Fibroblast of lung (primary cell): ENCODE measurements around the gene CD46.

Experiments used
- EZH2 ChIP-seq: IDR thresholded peaks from 2 replicates; pipeline ENCODE4 v1.5.1; 2012; ENCODE audit warnings: low read length, control low read depth, mild to moderate bottlenecking; ENCODE audit errors: missing control alignments
- TF ChIP-seq, protein P1 (sequence below), 2 donors: IDR thresholded peaks in 1 of 2; conservative IDR thresholded peaks in 1 of 2; 1 replicate in 1 of 2; 2 replicates in 1 of 2; pipeline ENCODE4 v1.5.1; 2011 to 2012; ENCODE audit warnings: low read length in 2 of 2, control low read depth in 1 of 2, inconsistent platforms in 1 of 2, low read depth in 1 of 2, mild to moderate bottlenecking in 1 of 2

DNA sequence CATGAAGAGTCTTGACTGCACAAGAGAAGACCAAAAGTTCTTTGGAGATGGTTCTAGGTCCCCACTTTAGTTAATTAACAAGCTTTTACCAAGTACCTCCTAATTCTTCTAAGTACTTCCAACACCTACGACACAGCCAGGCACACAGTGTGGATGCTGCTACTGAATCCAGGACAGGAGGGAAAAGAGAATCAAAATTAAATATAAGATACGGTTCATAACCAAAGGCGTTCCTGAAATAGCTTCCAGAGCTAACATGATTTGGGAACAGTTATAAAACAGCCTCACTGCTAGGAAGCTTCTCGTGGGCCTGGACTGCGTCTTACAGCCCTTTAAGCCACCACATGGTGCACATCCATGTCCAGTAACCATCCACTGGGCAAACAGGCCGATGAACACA lies 84.1 kb downstream of the CD46 start:
- TF ChIP-seq, protein P1, sequence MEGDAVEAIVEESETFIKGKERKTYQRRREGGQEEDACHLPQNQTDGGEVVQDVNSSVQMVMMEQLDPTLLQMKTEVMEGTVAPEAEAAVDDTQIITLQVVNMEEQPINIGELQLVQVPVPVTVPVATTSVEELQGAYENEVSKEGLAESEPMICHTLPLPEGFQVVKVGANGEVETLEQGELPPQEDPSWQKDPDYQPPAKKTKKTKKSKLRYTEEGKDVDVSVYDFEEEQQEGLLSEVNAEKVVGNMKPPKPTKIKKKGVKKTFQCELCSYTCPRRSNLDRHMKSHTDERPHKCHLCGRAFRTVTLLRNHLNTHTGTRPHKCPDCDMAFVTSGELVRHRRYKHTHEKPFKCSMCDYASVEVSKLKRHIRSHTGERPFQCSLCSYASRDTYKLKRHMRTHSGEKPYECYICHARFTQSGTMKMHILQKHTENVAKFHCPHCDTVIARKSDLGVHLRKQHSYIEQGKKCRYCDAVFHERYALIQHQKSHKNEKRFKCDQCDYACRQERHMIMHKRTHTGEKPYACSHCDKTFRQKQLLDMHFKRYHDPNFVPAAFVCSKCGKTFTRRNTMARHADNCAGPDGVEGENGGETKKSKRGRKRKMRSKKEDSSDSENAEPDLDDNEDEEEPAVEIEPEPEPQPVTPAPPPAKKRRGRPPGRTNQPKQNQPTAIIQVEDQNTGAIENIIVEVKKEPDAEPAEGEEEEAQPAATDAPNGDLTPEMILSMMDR (conservative IDR thresholded peaks at IDR 0.05 in 1 of 2, IDR thresholded peaks at IDR 0.05 in 1 of 2; ENCODE audit: low read depth in 1 of 2, low read length in 2 of 2) = no peak
- TF ChIP-seq EZH2 = no peak
